ENCODE data around the gene HHIPL1.

HHIPL1 gene

GRCh38 chr14:99689266-99690236 lies 44.6 kb downstream of the HHIPL1 start:
- DNase-seq (ENCODE audit: low read depth), result no peak

GRCh38 chr14:99690636-99691035 lies 45.7 kb downstream of the HHIPL1 start:
- no peak for DNase-seq (ENCODE audit: low read depth)

- DNase-seq (ENCODE audit: low read depth), result no peak
These were observed 46.4 kb downstream of the HHIPL1 start for GRCh38 chr14:99691111-99691885.

GRCh38 chr14:99693918-99694317 lies 49.0 kb downstream of the HHIPL1 start:
- DNase-seq (ENCODE audit: low read depth), result no peak

GRCh38 chr14:99696929-99697328 lies 52.0 kb downstream of the HHIPL1 start:
- no peak for DNase-seq (ENCODE audit: low read depth)

- DNase-seq (ENCODE audit: low read depth), result no peak
These were observed 53.3 kb downstream of the HHIPL1 start for GRCh38 chr14:99698236-99698635.

DNA sequence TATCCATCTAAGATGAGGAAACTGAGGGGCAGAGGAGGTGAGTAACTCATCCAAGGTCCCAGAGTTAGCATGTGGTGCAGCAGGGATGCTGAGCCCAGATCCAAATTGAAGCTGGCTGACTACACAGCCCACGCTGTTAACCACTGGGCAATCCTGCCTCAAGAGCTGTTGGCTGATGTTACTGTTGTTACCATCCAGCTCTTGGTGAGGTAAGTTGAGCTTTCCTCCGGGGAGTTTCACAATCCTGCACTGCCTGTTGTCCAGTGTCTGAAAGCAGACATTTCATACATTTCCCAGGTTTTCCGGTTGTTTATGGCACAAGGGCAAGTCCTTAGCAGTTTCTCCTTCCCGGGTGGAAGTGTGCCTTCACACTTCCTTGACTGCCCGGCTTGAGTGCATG lies 53.7 kb downstream of the HHIPL1 start:
- DNase-seq (ENCODE audit: low read depth), result no peak

- no peak for DNase-seq (ENCODE audit: low read depth)
These were observed 54.3 kb downstream of the HHIPL1 start for GRCh38 chr14:99699085-99699760.

- DNase-seq (ENCODE audit: low read depth), result no peak
These were observed 54.9 kb downstream of the HHIPL1 start for GRCh38 chr14:99699861-99700260.

DNA sequence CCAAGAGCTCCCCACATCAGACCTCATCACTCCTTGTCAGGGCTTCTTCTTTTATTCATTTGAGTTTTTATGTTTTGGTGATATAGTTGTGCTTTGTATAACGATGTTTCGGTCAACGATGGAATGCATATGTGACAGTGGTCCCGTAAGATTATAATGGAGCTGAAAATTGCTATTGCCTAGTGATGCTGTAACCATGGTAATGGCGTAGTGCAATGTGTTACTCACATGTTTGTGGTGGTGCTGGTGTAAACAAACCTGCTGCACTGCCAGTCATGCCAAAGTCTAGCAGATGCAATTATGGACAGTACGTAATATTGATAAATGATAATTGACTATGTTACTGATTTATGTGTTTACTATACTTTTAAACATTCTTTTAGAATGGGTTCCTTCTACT lies 55.5 kb downstream of the HHIPL1 start:
- no peak for DNase-seq (ENCODE audit: low read depth)

DNA sequence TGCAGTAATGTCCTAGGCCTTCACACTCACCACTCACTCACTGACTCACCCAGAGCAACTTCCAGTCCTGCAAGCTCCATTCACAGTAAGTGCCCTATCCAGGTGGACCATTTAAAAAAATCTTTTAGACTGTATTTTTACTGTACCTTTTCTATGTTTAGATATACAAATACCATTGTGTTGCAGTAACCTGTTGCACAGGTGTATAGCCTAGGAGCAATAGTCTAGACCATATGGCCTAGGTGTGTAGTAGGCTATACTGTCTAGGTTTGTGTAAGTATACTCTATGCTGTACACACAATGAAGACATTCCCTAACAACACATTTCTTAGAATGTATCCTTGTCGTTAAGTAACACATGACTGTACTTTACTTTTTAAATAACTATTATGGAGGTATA lies 56.3 kb downstream of the HHIPL1 start:
- no peak for DNase-seq (ENCODE audit: low read depth)

DNA sequence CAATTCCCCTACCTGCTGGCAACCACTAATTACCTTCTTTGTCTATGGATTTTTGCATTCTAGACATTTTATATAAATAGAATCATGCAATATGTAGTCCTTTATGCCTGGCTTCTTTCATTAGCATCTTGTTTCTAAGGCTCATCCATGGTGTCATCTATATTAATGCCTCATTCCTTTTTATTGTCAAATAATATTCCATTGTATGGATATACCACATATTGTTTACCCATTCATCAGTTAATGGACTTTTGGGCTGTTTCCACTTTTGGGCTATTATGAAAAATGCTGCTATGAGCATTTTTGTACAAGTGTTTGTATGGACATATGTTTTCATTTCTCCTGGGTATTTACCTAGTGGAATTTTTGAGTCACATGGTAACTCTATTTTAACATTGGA lies 57.2 kb downstream of the HHIPL1 start:
- DNase-seq (ENCODE audit: low read depth), result no peak

- DNase-seq (ENCODE audit: low read depth), result no peak
These were observed 58.5 kb downstream of the HHIPL1 start for GRCh38 chr14:99703381-99703780.

- no peak for DNase-seq (ENCODE audit: low read depth)
These were observed 59.1 kb downstream of the HHIPL1 start for GRCh38 chr14:99704037-99704436.

DNA sequence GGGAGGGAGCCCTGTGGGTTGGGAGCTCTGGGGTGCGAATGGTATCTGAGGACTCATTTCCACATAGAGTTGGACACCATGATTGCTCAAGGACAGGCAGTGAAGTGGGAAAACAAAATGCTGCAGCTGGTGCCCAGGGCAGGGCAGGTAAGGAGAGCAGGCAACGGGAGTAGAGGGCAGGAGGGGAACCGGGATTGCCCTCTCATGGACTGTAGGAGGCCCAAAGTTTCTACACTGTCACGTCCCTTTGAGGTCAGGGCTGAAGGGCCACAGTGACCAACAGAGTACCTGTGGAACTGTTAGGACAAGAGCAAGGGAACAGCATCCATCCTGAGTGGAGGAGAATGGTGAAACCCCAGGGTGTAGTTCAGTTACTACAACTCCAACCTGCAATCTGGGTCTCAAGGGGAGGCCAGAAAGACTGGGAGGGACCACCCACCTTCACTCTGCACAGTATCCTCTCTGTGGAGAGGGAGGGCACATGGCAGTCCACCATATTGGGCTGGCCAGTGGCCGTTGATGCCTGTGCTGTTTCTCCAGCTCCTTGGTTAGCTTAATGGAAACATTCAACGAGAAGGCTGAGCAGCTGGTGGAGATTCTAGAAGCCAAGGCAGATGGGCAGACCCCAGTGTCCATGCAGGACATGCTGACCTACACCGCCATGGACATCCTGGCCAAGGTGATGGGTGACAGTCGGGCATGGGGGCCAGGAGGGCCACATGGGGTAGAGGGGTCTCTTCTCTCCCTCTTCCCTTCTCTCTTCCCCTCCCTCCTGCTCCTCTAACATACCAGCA lies 61.4 kb downstream of the HHIPL1 start:
- no peak for DNase-seq (ENCODE audit: low read depth)

DNA sequence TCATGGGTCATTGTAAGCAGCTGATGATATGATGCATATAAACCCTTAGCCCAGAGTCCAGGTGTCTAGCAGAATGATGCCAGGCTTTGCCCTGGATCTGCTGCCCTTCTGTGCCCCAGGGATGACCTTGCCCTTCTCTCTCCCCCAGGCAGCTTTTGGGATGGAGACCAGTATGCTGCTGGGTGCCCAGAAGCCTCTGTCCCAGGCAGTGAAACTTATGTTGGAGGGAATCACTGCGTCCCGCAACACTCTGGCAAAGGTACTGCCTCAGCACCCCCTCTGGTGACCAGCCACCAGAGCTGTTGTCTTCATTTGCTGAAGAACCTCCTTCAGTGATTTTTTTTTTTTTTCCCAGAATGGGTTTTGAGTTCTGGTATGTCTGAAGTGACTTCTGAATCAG lies 62.5 kb downstream of the HHIPL1 start:
- DNase-seq (ENCODE audit: low read depth), result no peak

- DNase-seq (ENCODE audit: low read depth), result no peak
These were observed 63.0 kb downstream of the HHIPL1 start for GRCh38 chr14:99707921-99708320.

DNA sequence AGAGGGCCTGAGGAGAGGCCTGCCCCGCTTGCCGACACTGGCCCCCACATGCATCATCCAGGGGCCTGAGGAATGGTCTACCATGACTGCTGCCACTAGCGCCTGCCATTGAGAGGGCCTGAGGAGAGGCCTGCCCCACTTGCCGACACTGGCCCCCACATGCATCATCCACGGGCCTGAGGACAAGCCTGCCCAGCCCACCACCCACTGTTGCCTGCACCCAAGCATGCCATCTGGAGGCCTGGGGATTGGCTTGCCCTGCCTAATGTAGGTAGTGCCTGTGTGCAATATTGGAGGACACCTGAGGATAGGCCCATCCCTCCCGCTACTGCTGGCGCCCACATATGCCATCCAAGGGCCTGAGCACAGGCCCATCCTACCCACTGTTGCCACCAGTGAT lies 63.5 kb downstream of the HHIPL1 start:
- no peak for DNase-seq (ENCODE audit: low read depth)

- no peak for DNase-seq (ENCODE audit: low read depth)
These were observed 69.0 kb downstream of the HHIPL1 start for GRCh38 chr14:99713972-99714371.

GRCh38 chr14:99715266-99716000 lies 70.5 kb downstream of the HHIPL1 start:
- DNase-seq (ENCODE audit: low read depth), result no peak

Measured in stimulated activated CD8-positive, alpha-beta memory T cell treated with anti-CD3 and anti-CD28 coated beads, Interleukin-15, amount 100 ng/mL, for 1 hour (primary cell).